CD4-positive, alpha-beta memory T cell (primary cell): Measurements from ENCODE around the gene EFHC1. TPM values are rescaled to one million over a fixed set of nuclear protein-coding genes. Genes with fewer than 3 reads are reported as not detected.

Experiments
- CTCF ChIA-PET: fragments of 350-600 bp; sonication (Branson Sonifier 250); formaldehyde crosslinking; loops from one replicate; lab custom pipeline; 2021; ENCODE audit warnings: inconsistent platforms; ENCODE audit not compliant: partially characterized antibody; lab: Charles Lee
- POLR2A ChIA-PET: fragments of 350-600 bp; sonication (Branson Sonifier 250); formaldehyde crosslinking; loops from one replicate; lab custom pipeline; 2021; ENCODE audit not compliant: partially characterized antibody; lab: Charles Lee
- DNase-seq, 5 donors: peaks; one replicate each; pipeline versions ENCODE4 v3.0.0 to v3.0.0-alpha.2; 2020 to 2022; ENCODE audit warnings: mixed read lengths in 1 of 5
- H3K27ac ChIP-seq: one replicate; pipeline ENCODE4 v1.7.0; 2013; ENCODE audit warnings: low read depth, low read length
- H3K27me3 ChIP-seq: 2 replicates; pipeline ENCODE4 v1.7.0; 2013; ENCODE audit warnings: mild to moderate bottlenecking, low read length, moderate library complexity; ENCODE audit not compliant: insufficient read depth
- H3K36me3 ChIP-seq: 2 replicates; pipeline ENCODE4 v1.7.0; 2013; ENCODE audit warnings: mild to moderate bottlenecking, low read length, moderate library complexity; ENCODE audit not compliant: insufficient read depth
- H3K4me1 ChIP-seq: 2 replicates; pipeline ENCODE4 v1.7.0; 2013; ENCODE audit warnings: mild to moderate bottlenecking, low read length, moderate library complexity; ENCODE audit not compliant: insufficient read depth
- H3K4me3 ChIP-seq, 2 donors: one replicate each; pipeline ENCODE4 v1.7.0; 2013; ENCODE audit warnings: low read length in 2 of 2, mild to moderate bottlenecking in 1 of 2
- H3K9me3 ChIP-seq, 2 donors: one replicate each; pipeline ENCODE4 v1.7.0; 2013; ENCODE audit warnings: low read length in 2 of 2, control low read depth in 1 of 2; ENCODE audit not compliant: control insufficient read depth in 1 of 2
- H3K27ac Mint-ChIP-seq, 7 donors: one replicate each; pipeline ENCODE4 v1.8.0; 2020 to 2021; ENCODE audit warnings: mixed read lengths in 7 of 7, mild to moderate bottlenecking in 6 of 7, inconsistent platforms in 3 of 7, moderate library complexity in 3 of 7
- H3K27me3 Mint-ChIP-seq, 2 donors: one replicate each; pipeline ENCODE4 v1.8.0; 2020 to 2021; ENCODE audit warnings: mixed read lengths in 2 of 2
- H3K36me3 Mint-ChIP-seq, 2 donors: one replicate each; pipeline ENCODE4 v1.8.0; 2020 to 2021; ENCODE audit warnings: mixed read lengths in 2 of 2, inconsistent platforms in 1 of 2, mild to moderate bottlenecking in 1 of 2
- H3K4me1 Mint-ChIP-seq, 4 donors: one replicate each; pipeline ENCODE4 v1.8.0; 2020 to 2021; ENCODE audit warnings: mixed read lengths in 4 of 4, mild to moderate bottlenecking in 1 of 4
- H3K4me3 Mint-ChIP-seq, 8 donors: one replicate each; pipeline ENCODE4 v1.8.0; 2020 to 2021; ENCODE audit warnings: mixed read lengths in 8 of 8, mild to moderate bottlenecking in 7 of 8, moderate library complexity in 6 of 8, inconsistent platforms in 3 of 8
- H3K9me3 Mint-ChIP-seq, 8 donors: one replicate each; pipeline ENCODE4 v1.8.0; 2020 to 2021; ENCODE audit warnings: mixed read lengths in 8 of 8, mild to moderate bottlenecking in 5 of 8, inconsistent platforms in 3 of 8, moderate library complexity in 1 of 8
- intact Hi-C: fragments of 100-400 bp; cut with micrococcal nuclease; formaldehyde crosslinking; loops from one replicate; pipeline ENCODE4 v1.15.1; 2023
- polyA plus RNA-seq, 2 donors: library from polyadenylated mRNA; unstranded; fragments of 300-500 nt; fragmentation: Illumina TruSeq; gene quantifications; one replicate each; pipeline ENCODE4 v1.2.3, GENCODE V29; 2021
- total RNA-seq, 2 experiments: library from RNA; stranded (reverse); gene quantifications; one replicate each; pipeline ENCODE4 v1.2.3, GENCODE V29; 2021

EFHC1 gene
- total and polyA plus RNA-seq, 4 experiments from 2014 or later: 1.5 to 10.4 (median 4.1) TPM

DNA sequence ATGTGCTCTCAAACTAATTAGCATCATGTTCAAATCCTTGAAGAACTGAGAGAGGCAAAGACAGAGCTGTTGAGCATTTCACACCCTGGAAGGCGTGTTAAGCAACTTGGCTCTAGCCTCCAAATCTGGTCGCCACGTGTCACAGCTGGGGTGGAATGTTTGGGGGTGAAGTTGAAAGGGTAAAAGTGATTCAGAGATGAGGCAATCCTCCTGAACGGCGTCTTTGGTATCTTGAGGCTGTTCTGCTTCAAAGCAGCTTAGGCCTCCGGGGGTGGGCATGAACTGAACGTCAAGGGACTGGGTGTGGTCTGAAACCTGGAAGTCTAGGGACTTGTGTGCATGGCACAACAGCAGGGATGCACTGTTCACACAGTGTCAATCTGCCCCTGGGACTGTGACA is 94.4 kb downstream of the EFHC1 start:
- Mint-ChIP-seq H3K9me3 (peaks cover 0 to 2% (median 0%) of the 10 kb centered on the region in 8 donors), H3K4me1 (peaks cover 0 to 4% (median 2%) of the 10 kb centered on the region in 4 donors), H3K4me3 (no peak overlapping the region), H3K27ac (no peak overlapping the region), H3K36me3 (peaks cover 51 to 68% of the 10 kb centered on the region in 2 donors), H3K27me3 (no peaks in the 10 kb centered on the region)
- CTCF ChIA-PET: no interaction called here
- H3K36me3 ChIP-seq: peaks cover 8% of the 10 kb centered on the region
- H3K27ac ChIP-seq: no peak overlapping the region
- no peaks in the 10 kb centered on the region for H3K4me1 ChIP-seq
- intact Hi-C loops: no loop called here
- no peak overlapping the region for H3K4me3 ChIP-seq
- no peak for DNase-seq
- no peaks in the 10 kb centered on the region for H3K9me3 ChIP-seq
- H3K27me3 ChIP-seq: no peaks in the 10 kb centered on the region
- POLR2A ChIA-PET: no interaction called here

DNA sequence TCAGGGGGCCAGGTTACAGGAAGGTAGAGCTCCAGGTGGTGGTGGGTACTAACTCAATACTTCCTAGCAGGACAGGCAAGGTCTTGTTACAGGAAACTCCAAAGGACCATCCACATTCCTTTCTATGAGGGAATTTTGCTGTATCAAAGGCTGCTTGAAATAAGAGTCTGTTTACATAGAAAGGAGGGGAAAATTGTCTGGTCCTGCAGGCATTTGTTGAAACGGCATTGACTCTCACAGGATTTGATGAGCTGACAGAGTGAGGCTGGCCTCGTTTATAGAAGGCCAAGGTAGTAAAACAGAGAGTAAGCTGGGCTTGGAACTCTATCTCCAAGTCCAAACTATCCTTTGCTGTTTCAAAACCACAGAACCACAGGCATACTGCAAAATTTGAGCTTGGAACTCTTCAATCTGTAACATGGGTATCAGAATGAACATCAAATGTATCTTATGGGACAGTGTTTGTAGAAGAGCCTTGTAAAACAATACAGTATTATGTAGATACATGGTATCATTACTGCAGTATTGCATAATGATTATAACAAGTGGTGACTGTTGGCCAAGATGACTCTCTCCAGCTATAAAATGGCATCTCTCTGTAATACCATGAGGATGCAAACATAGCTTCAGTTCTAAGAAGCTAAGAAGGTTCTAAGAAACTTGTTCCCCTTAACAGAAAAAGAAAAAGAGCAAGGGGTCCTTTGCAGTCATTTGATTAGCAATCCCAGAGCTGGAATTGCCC is 95.2 kb downstream of the EFHC1 start:
- no peaks in the 10 kb centered on the region for H3K27me3 Mint-ChIP-seq

DNA sequence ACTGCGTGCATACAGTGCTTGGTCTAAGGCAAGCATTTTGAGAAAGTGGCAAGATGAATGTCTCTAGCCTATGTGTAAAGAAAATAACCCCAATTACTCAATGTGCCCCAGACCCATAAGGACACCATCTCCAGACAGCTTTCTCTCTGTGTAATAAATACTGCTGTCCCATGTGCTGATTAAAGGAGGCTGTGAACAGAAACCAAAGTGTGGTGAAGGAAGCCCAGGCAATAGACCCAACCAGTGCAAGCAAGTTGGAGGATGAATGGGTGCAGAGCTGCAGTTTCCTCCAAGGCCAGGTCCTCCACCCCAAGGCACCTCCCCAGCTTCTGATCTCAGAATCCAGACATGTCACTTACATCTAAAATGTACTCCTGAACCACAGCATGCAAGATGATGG is 96.1 kb downstream of the EFHC1 start:
- ChIA-PET POLR2A (no interaction called here), CTCF (interaction anchor here (1.4 kb wide), 1 partner anchor 9 kb away, joined by 3 read pairs; no protein-coding TSS in a partner anchor)
- H3K4me1 ChIP-seq: no peaks in the 10 kb centered on the region
- Mint-ChIP-seq H3K4me1 (peaks cover 0 to 4% (median 2%) of the 10 kb centered on the region in 4 donors), H3K27me3 (no peaks in the 10 kb centered on the region), H3K27ac (no peak overlapping the region), H3K4me3 (no peak overlapping the region), H3K36me3 (peaks cover 41 to 52% of the 10 kb centered on the region in 2 donors), H3K9me3 (peaks cover 0 to 2% (median 0%) of the 10 kb centered on the region in 8 donors)
- no peaks in the 10 kb centered on the region for H3K27me3 ChIP-seq
- H3K9me3 ChIP-seq: no peaks in the 10 kb centered on the region
- no peak for DNase-seq
- no peak overlapping the region for H3K4me3 ChIP-seq
- intact Hi-C loops: no loop called here
- H3K36me3 ChIP-seq: peaks cover 5% of the 10 kb centered on the region
- H3K27ac ChIP-seq: no peak overlapping the region

More for the DNA sequence above, 95.2 kb downstream of the EFHC1 start:
- peaks cover 0 to 4% (median 2%) of the 10 kb centered on the region in 4 donors for H3K4me1 Mint-ChIP-seq
- H3K27ac Mint-ChIP-seq: peak overlapping the region in 1 of 7 donors; percentile 44
- no peak for DNase-seq
- intact Hi-C loops: no loop called here
- Histone ChIP-seq H3K4me1 (no peaks in the 10 kb centered on the region), H3K4me3 (no peak overlapping the region), H3K27me3 (no peaks in the 10 kb centered on the region), H3K9me3 (no peaks in the 10 kb centered on the region), H3K27ac (no peak overlapping the region), H3K36me3 (peaks cover 5% of the 10 kb centered on the region)
- peaks cover 0 to 2% (median 0%) of the 10 kb centered on the region in 8 donors for H3K9me3 Mint-ChIP-seq
- H3K4me3 Mint-ChIP-seq: no peak overlapping the region
- peaks cover 49 to 60% of the 10 kb centered on the region in 2 donors for H3K36me3 Mint-ChIP-seq
- ChIA-PET CTCF (interaction anchor here (1.4 kb wide), 1 partner anchor 10 kb away, joined by 3 read pairs; no protein-coding TSS in a partner anchor), POLR2A (no interaction called here)

DNA sequence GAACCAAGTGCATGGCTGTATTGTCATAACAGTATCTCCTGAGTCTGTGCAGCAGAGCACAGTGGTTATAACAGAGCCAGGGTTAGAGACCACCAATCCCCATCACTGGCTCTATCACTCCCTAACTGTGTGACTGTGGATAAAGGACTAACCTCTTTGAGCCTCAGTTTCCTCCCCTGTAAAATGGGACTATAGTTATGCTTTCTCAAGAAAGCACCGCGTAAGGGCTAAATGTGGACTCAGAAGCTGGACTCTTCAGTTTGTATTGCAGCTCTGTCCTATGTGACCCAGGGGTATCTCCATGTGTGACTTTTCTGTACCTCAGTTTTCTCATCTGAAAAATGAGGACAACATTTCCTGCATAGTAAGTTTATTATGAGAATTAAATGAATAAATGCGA is 96.8 kb downstream of the EFHC1 start:
- Histone ChIP-seq H3K4me1 (no peaks in the 10 kb centered on the region), H3K4me3 (no peak overlapping the region), H3K27ac (no peak overlapping the region), H3K36me3 (peaks cover 5% of the 10 kb centered on the region), H3K9me3 (no peaks in the 10 kb centered on the region), H3K27me3 (no peaks in the 10 kb centered on the region)
- peaks cover 0 to 2% (median 0%) of the 10 kb centered on the region in 8 donors for H3K9me3 Mint-ChIP-seq
- no peak for DNase-seq
- no peaks in the 10 kb centered on the region for H3K27me3 Mint-ChIP-seq
- peaks cover 36 to 45% of the 10 kb centered on the region in 2 donors for H3K36me3 Mint-ChIP-seq
- ChIA-PET POLR2A (no interaction called here), CTCF (no interaction called here)
- H3K27ac Mint-ChIP-seq: no peak overlapping the region
- H3K4me1 Mint-ChIP-seq: peaks cover 0 to 4% (median 2%) of the 10 kb centered on the region in 4 donors
- H3K4me3 Mint-ChIP-seq: no peak overlapping the region
- intact Hi-C loops: no loop called here

DNA sequence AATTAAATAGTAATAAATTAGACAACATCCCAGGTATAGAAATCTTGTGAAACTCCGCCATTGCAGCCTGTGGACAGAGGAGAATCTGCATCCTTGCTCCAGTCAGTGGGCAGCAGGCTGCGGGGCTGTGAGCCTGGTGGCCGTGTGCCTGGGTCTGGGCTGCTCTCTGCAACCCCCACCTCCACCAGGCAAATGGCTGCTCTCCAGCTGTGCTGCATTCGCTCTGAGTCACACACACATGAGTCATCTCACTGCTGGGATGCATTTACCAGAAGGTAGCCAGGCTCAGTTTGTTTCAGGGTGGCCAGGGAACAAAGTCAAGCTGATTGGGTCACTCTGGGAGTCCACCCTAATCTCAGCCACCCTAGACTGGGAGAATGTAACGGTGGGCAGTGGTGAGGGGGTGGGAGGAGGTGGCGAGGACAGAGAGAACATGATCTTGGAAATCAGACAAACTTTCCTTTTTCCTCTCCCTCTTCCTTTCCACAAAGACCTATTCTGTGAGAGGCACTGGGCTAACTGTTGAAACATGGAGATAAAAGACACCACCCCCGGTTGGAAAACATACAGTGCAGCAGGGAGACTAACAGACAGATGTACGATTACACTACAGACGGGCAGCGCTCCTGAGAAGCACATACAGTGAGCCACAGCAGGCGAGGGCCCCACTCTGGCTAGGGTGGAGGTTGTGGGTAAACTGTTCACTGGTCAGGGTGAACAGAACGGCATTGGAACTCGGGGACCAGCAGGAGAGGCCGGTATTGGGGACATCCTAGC is 97.5 kb downstream of the EFHC1 start:
- H3K36me3 ChIP-seq: peaks cover 5% of the 10 kb centered on the region
- intact Hi-C loops: no loop called here
- H3K27me3 ChIP-seq: no peaks in the 10 kb centered on the region
- Mint-ChIP-seq H3K27ac (peak overlapping the region in 3 of 7 donors; percentile 12 to 38 (median 24)), H3K4me1 (peaks cover 0 to 6% (median 3%) of the 10 kb centered on the region in 4 donors), H3K4me3 (no peak overlapping the region), H3K27me3 (no peaks in the 10 kb centered on the region), H3K9me3 (peaks cover 0 to 2% (median 0%) of the 10 kb centered on the region in 8 donors), H3K36me3 (peaks cover 36 to 37% of the 10 kb centered on the region in 2 donors)
- H3K27ac ChIP-seq: no peak overlapping the region
- DNase-seq: no peak
- POLR2A ChIA-PET: no interaction called here
- no peak overlapping the region for H3K4me3 ChIP-seq
- H3K9me3 ChIP-seq: no peaks in the 10 kb centered on the region
- H3K4me1 ChIP-seq: no peaks in the 10 kb centered on the region
- CTCF ChIA-PET: no interaction called here

DNA sequence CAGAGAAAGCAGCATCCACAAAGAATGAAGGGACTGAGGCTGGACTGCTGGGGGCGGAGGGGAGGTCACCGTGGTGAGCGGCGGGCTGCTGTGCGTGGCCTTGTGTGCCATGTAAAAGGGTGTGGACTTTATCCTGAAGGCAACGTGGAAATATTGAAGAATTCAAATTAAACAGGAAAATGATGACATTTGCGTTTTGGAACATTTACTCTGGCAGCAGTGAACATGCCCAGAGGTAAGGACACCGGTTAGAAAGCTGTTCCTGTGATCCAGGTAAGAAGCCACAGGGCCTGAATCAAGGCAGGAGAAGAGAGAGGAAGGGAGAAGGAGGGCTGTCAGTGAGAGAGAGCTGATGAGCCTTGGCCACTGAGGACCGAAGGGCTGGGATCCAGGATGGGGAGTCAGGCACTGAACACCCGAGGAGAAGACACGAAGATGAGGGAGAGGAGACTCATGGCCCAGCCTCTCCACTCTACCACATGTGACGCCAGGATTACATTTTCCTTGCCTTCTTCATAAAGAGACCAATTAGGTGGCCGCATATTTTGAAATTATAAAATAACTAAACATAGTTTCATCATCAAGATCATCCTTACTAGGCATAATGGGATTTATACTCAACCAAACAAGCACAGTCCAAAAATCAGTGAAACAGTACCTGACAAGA is 98.3 kb downstream of the EFHC1 start:
- Histone ChIP-seq H3K9me3 (no peaks in the 10 kb centered on the region), H3K27ac (no peak overlapping the region), H3K27me3 (no peaks in the 10 kb centered on the region), H3K4me3 (no peak overlapping the region), H3K4me1 (no peaks in the 10 kb centered on the region), H3K36me3 (peaks cover 5% of the 10 kb centered on the region)
- Mint-ChIP-seq H3K4me3 (no peak overlapping the region), H3K9me3 (peaks cover 0 to 2% (median 0%) of the 10 kb centered on the region in 8 donors), H3K27me3 (no peaks in the 10 kb centered on the region), H3K4me1 (peaks cover 0 to 5% (median 4%) of the 10 kb centered on the region in 4 donors), H3K36me3 (peaks cover 32 to 33% of the 10 kb centered on the region in 2 donors), H3K27ac (peak overlapping the region in 1 of 7 donors; percentile 12)
- no peak for DNase-seq
- ChIA-PET POLR2A (no interaction called here), CTCF (no interaction called here)
- intact Hi-C loops: no loop called here

DNA sequence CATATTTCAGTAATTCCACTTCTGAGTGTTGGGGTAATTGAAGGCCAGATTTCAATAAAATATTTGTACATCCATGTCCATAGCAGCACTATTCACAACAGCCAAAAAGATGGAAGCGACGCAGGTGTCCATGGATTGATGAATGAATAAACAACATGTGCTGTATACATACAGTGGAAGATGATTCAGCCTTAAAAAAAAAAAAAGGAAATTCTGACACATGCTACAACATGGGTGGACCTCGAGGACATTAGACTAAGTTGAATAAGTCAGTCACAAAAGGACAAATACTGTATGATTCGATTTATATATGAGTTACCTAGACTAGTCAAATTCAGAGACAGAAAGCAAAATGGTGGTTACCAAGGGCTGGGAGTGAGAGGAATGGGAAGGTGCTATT is 99.5 kb downstream of the EFHC1 start:
- Mint-ChIP-seq H3K4me3 (no peak overlapping the region), H3K27ac (no peak overlapping the region), H3K27me3 (no peaks in the 10 kb centered on the region), H3K36me3 (peaks cover 23 to 27% of the 10 kb centered on the region in 2 donors), H3K4me1 (peaks cover 0 to 12% (median 5%) of the 10 kb centered on the region in 4 donors), H3K9me3 (peaks cover 0 to 2% (median 0%) of the 10 kb centered on the region in 8 donors)
- no peaks in the 10 kb centered on the region for H3K27me3 ChIP-seq
- DNase-seq: no peak
- CTCF ChIA-PET: no interaction called here
- H3K9me3 ChIP-seq: no peaks in the 10 kb centered on the region
- H3K4me1 ChIP-seq: no peaks in the 10 kb centered on the region
- intact Hi-C loops: no loop called here
- no peak overlapping the region for H3K27ac ChIP-seq
- no peaks in the 10 kb centered on the region for H3K36me3 ChIP-seq
- H3K4me3 ChIP-seq: no peak overlapping the region
- POLR2A ChIA-PET: no interaction called here
